ENCODE data around the gene GRID1. TPM values are rescaled to one million over a fixed set of nuclear protein-coding genes. Genes with fewer than 3 reads are reported as not detected.

Gene GRID1
- total RNA-seq, 1 experiment from 2014 or later = 0.07 TPM

DNA sequence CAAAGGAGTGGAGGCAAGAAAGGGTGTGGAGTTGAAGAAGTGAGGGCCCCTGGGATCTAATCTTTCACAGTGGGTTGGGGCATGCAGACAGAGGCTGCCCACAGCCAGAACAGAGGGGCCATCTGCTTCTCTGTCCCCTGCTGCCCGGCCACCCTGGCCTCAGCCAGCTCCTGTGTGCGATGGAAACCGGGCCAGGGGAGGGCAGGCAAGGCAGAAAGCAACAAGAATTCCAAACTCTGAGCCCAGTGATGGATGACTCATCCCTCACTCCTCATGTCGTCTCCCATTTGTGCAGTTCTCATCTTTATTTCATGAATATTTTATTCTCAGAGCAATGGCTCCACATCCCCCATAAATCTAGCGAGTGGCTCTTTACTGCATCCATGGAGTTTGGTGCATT lies 757.1 kb downstream of the GRID1 start:
- Histone ChIP-seq H3K4me2 (ENCODE audit: low read depth, low read length, poor library complexity, severe bottlenecking) (no peak overlapping the region), H2AFZ (ENCODE audit: low read length) (no peak overlapping the region), H3K9me3 (ENCODE audit: low read length) (no peaks in the 10 kb centered on the region), H3K4me1 (ENCODE audit: low read length) (no peaks in the 10 kb centered on the region), H3K79me2 (ENCODE audit: low read length) (no peaks in the 10 kb centered on the region), H3K9me2 (replicated peaks; ENCODE audit: insufficient read depth, low read length) (no peaks in the 10 kb centered on the region), H3K4me3 (ENCODE audit: low read length) (no peak overlapping the region), H3K27me3 (ENCODE audit: low read length) (no peaks in the 10 kb centered on the region), H3K9ac (ENCODE audit: low read length) (no peak overlapping the region), H3K27ac (ENCODE audit: low read length) (no peak overlapping the region), H3K36me3 (ENCODE audit: insufficient read depth, low read length) (no peaks in the 10 kb centered on the region), H4K20me1 (ENCODE audit: insufficient read depth, low read depth, low read length) (no peaks in the 10 kb centered on the region)
- no peak for DNase-seq

DNA sequence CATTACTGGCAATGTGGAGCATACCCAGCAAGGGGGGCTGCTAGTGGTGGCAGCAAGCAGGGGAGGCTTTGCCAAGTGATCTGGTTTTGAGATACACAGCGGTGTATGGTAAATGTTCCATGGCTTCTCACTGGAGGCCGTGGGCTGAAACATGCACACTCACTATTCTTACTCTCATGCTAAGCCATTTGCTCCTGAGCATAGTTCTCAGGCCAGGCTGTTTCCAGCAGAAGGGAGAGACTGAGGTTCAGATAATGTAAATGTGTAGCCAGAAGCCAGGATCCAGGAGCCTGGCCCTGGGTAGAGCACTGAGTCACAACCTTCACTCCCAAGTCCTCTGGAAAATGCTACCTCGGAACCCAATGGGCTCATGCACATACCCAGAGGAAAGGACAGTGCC lies 757.9 kb downstream of the GRID1 start:
- no peaks in the 10 kb centered on the region for H3K79me2 ChIP-seq (ENCODE audit: low read length)
- H3K36me3 ChIP-seq (ENCODE audit: insufficient read depth, low read length) = no peaks in the 10 kb centered on the region
- no peaks in the 10 kb centered on the region for H4K20me1 ChIP-seq (ENCODE audit: insufficient read depth, low read depth, low read length)
- H3K9ac ChIP-seq (ENCODE audit: low read length) = no peak overlapping the region
- H3K4me2 ChIP-seq (ENCODE audit: low read depth, low read length, poor library complexity, severe bottlenecking) = no peak overlapping the region
- no peaks in the 10 kb centered on the region for H3K27me3 ChIP-seq (ENCODE audit: low read length)
- H3K27ac ChIP-seq (ENCODE audit: low read length) = no peak overlapping the region
- H3K9me3 ChIP-seq (ENCODE audit: low read length) = no peaks in the 10 kb centered on the region
- H2AFZ ChIP-seq (ENCODE audit: low read length) = no peak overlapping the region
- no peaks in the 10 kb centered on the region for H3K4me1 ChIP-seq (ENCODE audit: low read length)
- H3K9me2 ChIP-seq (replicated peaks; ENCODE audit: insufficient read depth, low read length) = no peaks in the 10 kb centered on the region
- H3K4me3 ChIP-seq (ENCODE audit: low read length) = no peak overlapping the region
- no peak for DNase-seq

DNA sequence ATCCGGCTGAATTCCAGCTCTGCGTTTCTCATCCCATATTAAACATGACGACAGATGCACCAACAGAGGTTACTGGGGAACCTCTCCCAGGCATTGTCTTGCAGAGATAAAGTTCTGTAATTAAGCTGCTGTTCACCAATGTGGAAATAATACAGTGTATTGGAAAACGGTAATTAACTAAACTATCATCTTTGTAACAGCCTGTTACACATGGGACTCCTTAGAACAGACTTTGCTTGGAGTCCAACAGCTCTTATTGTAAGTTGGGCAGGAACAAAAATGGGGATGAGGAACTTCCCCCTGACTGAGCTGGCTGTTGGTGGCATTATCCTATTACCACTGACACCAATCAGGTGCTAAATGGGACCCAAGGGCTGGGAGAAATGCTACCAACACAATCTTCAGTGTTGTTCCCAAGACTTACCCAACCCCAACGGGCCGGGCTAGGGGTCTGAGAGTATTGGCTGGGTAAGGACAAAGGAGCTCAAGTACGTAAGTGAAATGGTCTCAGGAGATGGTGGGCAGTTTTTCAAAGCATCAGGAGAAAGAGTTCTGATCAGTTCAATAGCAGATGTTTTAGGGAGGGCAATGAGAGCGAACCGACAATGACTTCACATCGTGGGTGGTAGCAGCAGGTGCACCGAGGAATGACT lies 759.4 kb downstream of the GRID1 start:
- H3K9ac ChIP-seq (ENCODE audit: low read length) = no peak overlapping the region
- H3K27ac ChIP-seq (ENCODE audit: low read length) = no peak overlapping the region
- H3K27me3 ChIP-seq (ENCODE audit: low read length) = no peaks in the 10 kb centered on the region
- no peak overlapping the region for H3K4me3 ChIP-seq (ENCODE audit: low read length)
- no peak for DNase-seq
- no peak overlapping the region for H2AFZ ChIP-seq (ENCODE audit: low read length)
- no peaks in the 10 kb centered on the region for H3K36me3 ChIP-seq (ENCODE audit: insufficient read depth, low read length)
- no peaks in the 10 kb centered on the region for H3K4me1 ChIP-seq (ENCODE audit: low read length)
- no peaks in the 10 kb centered on the region for H4K20me1 ChIP-seq (ENCODE audit: insufficient read depth, low read depth, low read length)
- H3K9me3 ChIP-seq (ENCODE audit: low read length) = no peaks in the 10 kb centered on the region
- H3K9me2 ChIP-seq (replicated peaks; ENCODE audit: insufficient read depth, low read length) = no peaks in the 10 kb centered on the region
- no peaks in the 10 kb centered on the region for H3K79me2 ChIP-seq (ENCODE audit: low read length)
- no peak overlapping the region for H3K4me2 ChIP-seq (ENCODE audit: low read depth, low read length, poor library complexity, severe bottlenecking)

DNA sequence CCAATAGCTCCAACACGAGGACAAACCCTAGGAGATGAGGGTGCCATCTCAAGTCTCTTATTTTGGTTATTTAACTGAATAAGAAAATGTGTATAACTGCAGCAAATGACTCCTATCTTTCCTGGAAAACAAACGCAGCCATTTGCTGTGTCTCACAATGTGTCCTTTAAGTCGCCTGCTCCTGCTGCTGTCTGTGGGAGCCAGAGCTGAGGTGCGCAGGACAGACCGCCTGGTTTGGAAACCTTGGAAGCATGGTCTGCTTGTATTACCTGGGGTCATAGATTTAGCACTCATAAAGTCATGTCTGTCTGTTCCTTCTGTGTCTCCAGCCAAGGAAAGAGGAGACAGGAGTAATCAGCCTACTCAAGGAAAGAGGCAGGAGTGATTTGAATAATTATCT lies 760.2 kb downstream of the GRID1 start:
- Histone ChIP-seq H3K4me1 (ENCODE audit: low read length) (no peaks in the 10 kb centered on the region), H3K79me2 (ENCODE audit: low read length) (no peaks in the 10 kb centered on the region), H3K4me2 (ENCODE audit: low read depth, low read length, poor library complexity, severe bottlenecking) (no peak overlapping the region), H3K4me3 (ENCODE audit: low read length) (no peak overlapping the region), H4K20me1 (ENCODE audit: insufficient read depth, low read depth, low read length) (no peaks in the 10 kb centered on the region), H2AFZ (ENCODE audit: low read length) (no peak overlapping the region), H3K27me3 (ENCODE audit: low read length) (no peaks in the 10 kb centered on the region), H3K36me3 (ENCODE audit: insufficient read depth, low read length) (no peaks in the 10 kb centered on the region), H3K27ac (ENCODE audit: low read length) (no peak overlapping the region), H3K9ac (ENCODE audit: low read length) (no peak overlapping the region), H3K9me2 (replicated peaks; ENCODE audit: insufficient read depth, low read length) (no peaks in the 10 kb centered on the region), H3K9me3 (ENCODE audit: low read length) (no peaks in the 10 kb centered on the region)
- DNase-seq = no peak

DNA sequence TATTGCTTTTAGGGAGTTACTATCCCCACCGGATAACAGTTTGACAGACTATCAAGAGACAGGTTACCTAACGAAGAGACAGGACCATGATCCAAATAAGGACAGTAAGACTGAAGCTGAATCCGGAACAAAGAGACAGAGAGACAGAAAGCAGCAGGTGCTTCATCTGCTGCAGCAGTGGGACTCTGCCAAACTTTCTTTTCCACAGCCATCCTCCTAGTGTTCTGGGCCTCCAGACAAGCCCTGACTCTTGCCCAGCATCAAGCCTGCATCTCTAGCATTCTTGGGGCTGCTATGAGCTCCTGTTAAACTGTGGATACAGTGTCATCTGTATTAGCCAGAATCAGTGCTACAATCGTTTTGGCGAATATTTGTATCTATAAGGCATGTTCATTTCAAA lies 761.7 kb downstream of the GRID1 start:
- H3K4me2 ChIP-seq (ENCODE audit: low read depth, low read length, poor library complexity, severe bottlenecking) = no peak overlapping the region
- no peak overlapping the region for H3K9ac ChIP-seq (ENCODE audit: low read length)
- no peak overlapping the region for H3K4me3 ChIP-seq (ENCODE audit: low read length)
- H3K9me2 ChIP-seq (replicated peaks; ENCODE audit: insufficient read depth, low read length) = no peaks in the 10 kb centered on the region
- H4K20me1 ChIP-seq (ENCODE audit: insufficient read depth, low read depth, low read length) = no peaks in the 10 kb centered on the region
- no peak for DNase-seq
- no peak overlapping the region for H2AFZ ChIP-seq (ENCODE audit: low read length)
- H3K79me2 ChIP-seq (ENCODE audit: low read length) = no peaks in the 10 kb centered on the region
- no peaks in the 10 kb centered on the region for H3K27me3 ChIP-seq (ENCODE audit: low read length)
- H3K27ac ChIP-seq (ENCODE audit: low read length) = no peak overlapping the region
- no peaks in the 10 kb centered on the region for H3K36me3 ChIP-seq (ENCODE audit: insufficient read depth, low read length)
- H3K9me3 ChIP-seq (ENCODE audit: low read length) = no peaks in the 10 kb centered on the region
- H3K4me1 ChIP-seq (ENCODE audit: low read length) = no peaks in the 10 kb centered on the region

DNA sequence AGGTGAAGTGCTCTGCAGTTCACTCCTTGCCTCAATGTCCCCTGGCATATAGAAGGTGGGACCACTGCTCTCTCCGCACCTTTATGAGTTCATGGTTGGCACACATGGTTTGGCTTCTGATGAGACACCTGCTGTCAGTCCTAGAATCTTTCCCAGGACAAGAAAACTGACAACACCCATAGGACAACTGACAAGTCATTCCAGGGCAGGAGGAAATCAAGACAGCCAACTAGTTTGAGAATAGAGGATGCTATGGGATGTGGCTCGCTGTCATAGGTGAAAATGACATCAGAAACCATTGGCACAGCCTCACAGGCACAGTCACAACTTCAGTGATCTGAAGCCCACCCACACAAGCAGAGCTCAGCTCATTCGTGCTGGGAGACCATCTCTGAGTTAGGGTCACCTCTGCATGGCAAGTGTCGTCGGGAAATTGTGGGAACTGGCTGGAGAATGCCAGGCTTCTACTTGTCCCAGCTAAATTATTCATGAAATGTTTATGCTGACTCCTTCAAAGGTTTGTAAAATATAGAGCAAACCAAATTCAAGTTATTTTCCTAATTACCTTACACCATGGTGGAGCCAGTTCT lies 762.4 kb downstream of the GRID1 start:
- H4K20me1 ChIP-seq (ENCODE audit: insufficient read depth, low read depth, low read length) = no peaks in the 10 kb centered on the region
- H2AFZ ChIP-seq (ENCODE audit: low read length) = no peak overlapping the region
- H3K4me2 ChIP-seq (ENCODE audit: low read depth, low read length, poor library complexity, severe bottlenecking) = no peak overlapping the region
- no peaks in the 10 kb centered on the region for H3K4me1 ChIP-seq (ENCODE audit: low read length)
- H3K27me3 ChIP-seq (ENCODE audit: low read length) = no peaks in the 10 kb centered on the region
- H3K9me3 ChIP-seq (ENCODE audit: low read length) = no peaks in the 10 kb centered on the region
- no peaks in the 10 kb centered on the region for H3K79me2 ChIP-seq (ENCODE audit: low read length)
- no peak overlapping the region for H3K27ac ChIP-seq (ENCODE audit: low read length)
- no peaks in the 10 kb centered on the region for H3K9me2 ChIP-seq (replicated peaks; ENCODE audit: insufficient read depth, low read length)
- no peak overlapping the region for H3K4me3 ChIP-seq (ENCODE audit: low read length)
- H3K36me3 ChIP-seq (ENCODE audit: insufficient read depth, low read length) = no peaks in the 10 kb centered on the region
- no peak overlapping the region for H3K9ac ChIP-seq (ENCODE audit: low read length)
- no peak for DNase-seq

DNA sequence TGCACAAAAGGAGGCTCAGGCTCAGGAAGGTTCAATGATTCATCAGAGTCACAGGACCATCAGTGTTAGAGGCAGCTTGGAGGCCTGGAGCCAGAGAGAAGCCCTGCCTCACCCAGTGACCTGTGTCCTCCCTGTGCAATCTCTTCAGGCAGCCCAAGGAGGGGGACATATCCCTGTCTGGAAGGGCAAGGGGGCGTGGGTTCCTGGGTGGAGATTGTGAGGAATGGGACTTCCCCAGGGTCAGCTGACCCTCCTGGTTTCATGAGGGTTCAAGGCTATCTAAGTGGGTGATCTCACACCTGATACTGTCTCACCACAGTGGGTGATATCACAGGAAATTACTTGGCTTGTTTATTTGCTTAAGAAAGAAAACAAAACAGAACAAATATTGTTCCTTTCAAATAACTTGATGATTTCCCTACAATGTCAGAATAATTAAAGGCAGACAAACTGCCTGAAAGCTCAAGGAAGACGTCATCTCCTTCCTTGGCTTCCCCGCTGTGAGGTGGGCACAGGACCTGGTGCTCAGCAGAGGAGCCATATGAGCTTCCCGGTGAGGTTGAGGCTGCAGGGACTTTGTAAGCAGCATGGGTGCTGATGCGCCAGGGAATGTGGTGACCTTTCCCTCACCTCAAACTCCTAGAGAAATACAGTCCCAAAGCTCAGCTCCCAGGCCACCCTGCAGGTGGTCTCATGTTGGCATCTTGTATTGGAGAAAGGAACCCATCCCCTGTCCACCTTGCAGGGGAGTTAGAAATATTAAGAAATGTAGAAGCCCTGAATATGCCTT lies 763.2 kb downstream of the GRID1 start:
- H2AFZ ChIP-seq (ENCODE audit: low read length) = no peak overlapping the region
- no peak overlapping the region for H3K9ac ChIP-seq (ENCODE audit: low read length)
- no peak overlapping the region for H3K4me3 ChIP-seq (ENCODE audit: low read length)
- no peaks in the 10 kb centered on the region for H3K4me1 ChIP-seq (ENCODE audit: low read length)
- H3K27ac ChIP-seq (ENCODE audit: low read length) = no peak overlapping the region
- no peak for DNase-seq
- H4K20me1 ChIP-seq (ENCODE audit: insufficient read depth, low read depth, low read length) = no peaks in the 10 kb centered on the region
- H3K9me2 ChIP-seq (replicated peaks; ENCODE audit: insufficient read depth, low read length) = no peaks in the 10 kb centered on the region
- no peak overlapping the region for H3K4me2 ChIP-seq (ENCODE audit: low read depth, low read length, poor library complexity, severe bottlenecking)
- no peaks in the 10 kb centered on the region for H3K27me3 ChIP-seq (ENCODE audit: low read length)
- H3K36me3 ChIP-seq (ENCODE audit: insufficient read depth, low read length) = no peaks in the 10 kb centered on the region
- no peaks in the 10 kb centered on the region for H3K79me2 ChIP-seq (ENCODE audit: low read length)
- no peaks in the 10 kb centered on the region for H3K9me3 ChIP-seq (ENCODE audit: low read length)

DNA sequence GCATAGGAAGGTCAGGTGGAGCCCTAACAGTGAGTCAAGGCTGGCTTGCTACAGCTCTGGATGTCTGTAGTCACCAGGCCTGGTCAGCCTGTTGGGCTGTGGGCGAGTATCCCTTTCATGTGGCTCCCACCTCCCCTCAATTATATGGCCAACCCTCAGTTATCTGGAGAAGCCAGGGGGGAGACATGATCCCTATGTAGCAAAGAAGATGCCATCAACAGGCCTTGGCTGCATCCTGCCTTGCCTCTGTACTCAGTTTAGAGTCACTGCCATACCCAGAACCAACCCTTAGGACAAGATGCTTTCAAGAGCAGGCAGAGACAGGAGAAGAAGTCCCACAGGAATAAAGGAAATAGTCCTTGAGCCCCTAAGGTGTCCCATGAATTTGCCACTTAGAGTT lies 763.9 kb downstream of the GRID1 start:
- H4K20me1 ChIP-seq (ENCODE audit: insufficient read depth, low read depth, low read length) = no peaks in the 10 kb centered on the region
- H3K4me3 ChIP-seq (ENCODE audit: low read length) = no peak overlapping the region
- no peaks in the 10 kb centered on the region for H3K79me2 ChIP-seq (ENCODE audit: low read length)
- no peak overlapping the region for H2AFZ ChIP-seq (ENCODE audit: low read length)
- no peak overlapping the region for H3K9ac ChIP-seq (ENCODE audit: low read length)
- DNase-seq = no peak
- no peaks in the 10 kb centered on the region for H3K27me3 ChIP-seq (ENCODE audit: low read length)
- no peak overlapping the region for H3K27ac ChIP-seq (ENCODE audit: low read length)
- H3K36me3 ChIP-seq (ENCODE audit: insufficient read depth, low read length) = no peaks in the 10 kb centered on the region
- no peaks in the 10 kb centered on the region for H3K9me3 ChIP-seq (ENCODE audit: low read length)
- H3K4me2 ChIP-seq (ENCODE audit: low read depth, low read length, poor library complexity, severe bottlenecking) = no peak overlapping the region
- H3K9me2 ChIP-seq (replicated peaks; ENCODE audit: insufficient read depth, low read length) = no peaks in the 10 kb centered on the region
- H3K4me1 ChIP-seq (ENCODE audit: low read length) = no peaks in the 10 kb centered on the region

Measured in Karpas-422 (cell line).